Stimulated activated CD4-positive, alpha-beta T cell treated with anti-CD3 and anti-CD28 coated beads, Interleukin-15, amount 100 ng/mL, for 24 hours (primary cell): ENCODE data around the gene TOR4A.
"Not testable (repeated sequence)": the region's sequence is repeated elsewhere in the genome, so short reads cannot be mapped to it uniquely, and the experiment has no call there.

Source experiments
- DNase-seq: peaks from one replicate; pipeline ENCODE4 v3.0.0-alpha.2; 2020

The TOR4A gene

GRCh38 chr9:137320555-137321384 lies 43.2 kb downstream of the TOR4A start:
- DNase-seq = no peak

GRCh38 chr9:137321726-137322361 lies 44.3 kb downstream of the TOR4A start:
- no peak for DNase-seq

DNA sequence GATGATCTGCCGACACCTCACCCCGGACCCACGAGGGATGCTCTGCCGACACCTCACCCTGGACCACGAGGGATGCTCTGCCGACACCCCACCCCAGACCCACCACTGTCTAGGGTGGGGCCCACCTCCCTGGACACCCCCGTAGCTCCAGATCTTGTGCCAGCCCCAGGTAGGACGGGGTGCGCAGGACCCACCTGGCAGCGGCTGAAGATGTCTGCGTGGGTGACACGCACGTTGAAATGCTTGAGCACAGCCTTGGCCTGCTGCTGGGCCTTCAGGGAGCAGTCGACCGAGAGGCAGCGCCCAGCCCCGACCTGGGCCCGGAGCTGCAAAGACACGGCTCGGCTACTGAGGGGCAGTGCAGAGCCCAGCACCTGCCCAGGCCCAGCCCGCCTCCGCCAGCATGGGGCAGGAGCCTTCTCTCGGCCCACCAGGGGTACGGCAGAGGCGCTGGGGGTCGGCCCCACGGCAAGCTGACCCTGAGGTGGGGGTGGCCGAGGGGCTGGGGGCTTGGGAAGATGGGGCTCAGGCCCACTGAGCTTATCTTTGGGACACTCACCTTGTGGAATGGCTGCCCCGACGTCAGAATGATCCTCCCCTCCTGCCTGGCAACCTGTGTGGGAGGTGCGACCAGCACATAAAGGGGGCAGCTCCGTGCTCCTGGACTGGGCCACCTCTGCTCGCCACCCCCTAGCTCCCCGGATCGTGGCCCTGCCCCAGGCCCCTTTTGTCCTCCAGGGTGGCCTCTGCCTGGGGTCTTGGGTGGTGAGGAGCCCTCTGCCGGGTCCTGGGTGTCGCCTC lies 46.2 kb downstream of the TOR4A start:
- DNase-seq = no peak

- DNase-seq = no peak
Measured at GRCh38 chr9:137325124-137325523, 47.6 kb downstream of the TOR4A start.

GRCh38 chr9:137325799-137326198 lies 48.3 kb downstream of the TOR4A start:
- DNase-seq = no peak

- no peak for DNase-seq
Measured at GRCh38 chr9:137326445-137327065, 49.0 kb downstream of the TOR4A start.

DNA sequence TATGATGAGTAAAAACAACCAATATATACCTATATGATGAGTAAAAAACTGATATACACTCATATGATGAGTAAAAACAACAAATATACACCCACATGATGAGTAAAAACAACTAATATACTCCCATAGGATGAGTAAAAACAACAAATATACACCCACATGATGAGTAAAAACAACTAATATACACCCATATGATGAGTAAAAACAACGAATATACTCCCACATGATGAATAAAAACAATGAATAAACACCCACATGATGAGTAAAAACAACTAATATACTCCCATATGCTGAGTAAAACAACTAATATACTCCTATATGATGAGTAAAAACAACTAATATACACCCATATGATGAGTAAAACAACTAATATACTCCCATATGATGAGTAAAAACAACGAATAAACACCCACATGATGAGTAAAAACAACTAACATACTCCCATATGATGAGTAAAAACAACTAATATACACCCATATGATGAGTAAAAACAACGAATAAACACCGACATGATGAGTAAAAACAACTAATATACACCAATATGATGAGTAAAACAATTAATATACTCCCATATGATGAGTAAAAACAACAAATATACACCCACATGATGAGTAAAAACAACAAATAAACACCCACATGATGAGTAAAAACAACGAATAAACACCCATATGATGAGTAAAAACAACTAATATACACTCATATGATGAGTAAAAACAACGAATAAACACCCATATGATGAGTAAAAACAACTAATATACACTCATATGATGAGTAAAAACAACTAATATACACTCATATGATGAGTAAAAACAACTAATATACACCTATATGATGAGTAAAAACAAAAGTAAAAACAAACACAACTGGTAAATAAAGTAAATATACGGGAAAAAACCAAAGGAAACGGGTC lies 50.4 kb downstream of the TOR4A start:
- not testable (repeated sequence) for DNase-seq

GRCh38 chr9:137329590-137329989 lies 52.1 kb downstream of the TOR4A start:
- DNase-seq = not testable (repeated sequence)

DNA sequence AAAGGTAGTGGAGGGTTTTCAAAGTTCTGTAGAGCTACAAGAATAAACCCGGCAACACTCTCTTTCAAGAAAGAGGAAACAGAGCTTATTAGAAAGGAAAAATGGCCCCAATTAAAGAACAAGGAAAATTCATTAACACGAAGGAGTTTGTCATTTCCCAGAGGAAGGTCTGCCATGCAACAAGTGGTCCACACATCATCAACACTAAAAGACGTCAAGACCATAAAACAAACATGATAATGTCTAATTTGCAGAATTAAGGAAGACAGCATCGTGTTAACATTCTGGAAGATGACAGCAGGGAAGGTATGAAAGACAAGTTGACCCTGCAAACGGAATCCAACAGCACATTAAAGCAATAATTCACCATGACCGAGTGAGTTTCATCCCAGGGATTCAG lies 53.2 kb downstream of the TOR4A start:
- no peak for DNase-seq

DNA sequence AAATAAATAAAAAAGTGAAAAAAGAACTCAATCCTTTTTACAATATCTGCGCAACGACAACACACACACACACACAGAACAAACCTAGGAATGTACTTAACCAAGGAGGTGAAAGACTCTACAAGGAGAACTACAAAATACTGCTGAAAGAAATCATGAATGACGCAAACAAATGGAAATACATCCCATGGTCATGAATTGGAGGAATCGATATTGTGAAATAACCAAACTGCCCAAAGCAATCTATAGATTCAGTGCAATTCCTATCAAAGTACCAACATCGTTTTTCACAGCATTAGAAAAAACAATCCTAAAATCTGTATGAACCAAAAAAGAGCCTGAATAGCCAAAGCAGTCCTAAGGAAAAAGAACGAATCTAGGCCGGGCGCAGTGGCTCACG lies 54.4 kb downstream of the TOR4A start:
- DNase-seq = no peak
